ENCODE data around the gene OSBPL3.
"Not testable (repeated sequence)": the region's sequence is repeated elsewhere in the genome, so short reads cannot be mapped to it uniquely, and the experiment has no call there.

OSBPL3 gene

GRCh38 chr7:24825931-24826661 is 153.9 kb downstream of the OSBPL3 start:
- no peak for DNase-seq

DNA sequence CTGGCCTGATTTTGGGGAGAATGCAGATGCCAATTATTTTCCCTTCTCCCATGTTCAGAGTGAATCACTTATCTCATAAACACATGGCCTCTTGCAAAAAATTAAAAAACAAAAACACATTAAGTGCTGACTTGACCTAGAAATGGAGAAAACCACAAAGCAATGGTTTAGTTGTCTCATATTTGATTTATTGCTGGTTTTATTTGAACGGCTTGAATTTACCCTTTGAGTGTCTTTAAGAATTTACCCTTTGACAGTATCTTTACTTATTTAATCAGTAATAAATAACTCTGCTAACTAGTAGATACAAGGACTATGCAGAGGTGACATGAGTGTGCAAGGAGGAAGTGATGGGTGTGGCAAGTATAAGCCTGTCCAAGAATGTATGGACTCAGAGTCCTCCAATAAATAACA is 154.6 kb downstream of the OSBPL3 start:
- no peak for DNase-seq

- DNase-seq, result no peak
Observed at GRCh38 chr7:24824896-24825295, 155.1 kb downstream of the OSBPL3 start.

- no peak for DNase-seq
Observed at GRCh38 chr7:24824400-24824799, 155.6 kb downstream of the OSBPL3 start.

- no peak for DNase-seq
Observed at GRCh38 chr7:24821754-24822054, 158.3 kb downstream of the OSBPL3 start.

- peak; percentile 89 for DNase-seq
Observed at GRCh38 chr7:24821045-24821753, 158.8 kb downstream of the OSBPL3 start.

DNA sequence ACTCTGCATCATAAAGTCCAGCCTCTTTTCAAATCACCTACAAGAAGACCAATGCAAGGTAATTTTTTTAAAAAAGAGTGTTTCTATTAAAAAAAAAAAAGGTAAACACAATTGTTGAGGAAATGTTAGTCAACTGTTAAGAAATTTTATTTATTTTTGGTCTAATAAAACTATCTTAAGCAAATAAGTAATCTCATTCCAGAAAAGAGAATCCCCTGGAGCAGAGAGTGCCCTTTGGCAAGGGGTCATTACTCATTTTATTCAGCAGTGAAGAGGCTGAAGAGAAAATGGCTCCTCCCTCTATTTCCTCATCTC is 159.3 kb downstream of the OSBPL3 start:
- no peak for DNase-seq

GRCh38 chr7:24819916-24820689 is 159.9 kb downstream of the OSBPL3 start:
- DNase-seq, result peak; percentile 86

DNA sequence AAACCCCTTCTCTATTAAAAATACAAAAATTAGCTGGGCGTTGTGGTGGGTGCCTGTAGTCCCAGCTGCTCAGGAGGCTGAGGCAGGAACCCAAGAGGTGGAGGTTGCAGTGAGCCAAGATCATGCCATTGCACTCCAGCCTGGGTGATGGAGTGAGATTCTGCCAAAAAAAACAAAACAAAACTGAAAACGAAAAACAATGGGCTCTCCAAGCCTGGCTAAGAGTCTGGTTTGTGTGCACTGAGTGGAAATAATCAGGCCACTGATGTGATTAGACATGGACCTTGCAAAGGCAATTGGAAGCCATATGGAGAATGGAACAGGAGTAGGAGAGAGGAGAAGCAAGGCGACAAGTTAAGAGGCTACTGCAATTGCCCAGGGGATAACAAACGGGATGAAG is 162.6 kb downstream of the OSBPL3 start:
- DNase-seq, result no peak

DNA sequence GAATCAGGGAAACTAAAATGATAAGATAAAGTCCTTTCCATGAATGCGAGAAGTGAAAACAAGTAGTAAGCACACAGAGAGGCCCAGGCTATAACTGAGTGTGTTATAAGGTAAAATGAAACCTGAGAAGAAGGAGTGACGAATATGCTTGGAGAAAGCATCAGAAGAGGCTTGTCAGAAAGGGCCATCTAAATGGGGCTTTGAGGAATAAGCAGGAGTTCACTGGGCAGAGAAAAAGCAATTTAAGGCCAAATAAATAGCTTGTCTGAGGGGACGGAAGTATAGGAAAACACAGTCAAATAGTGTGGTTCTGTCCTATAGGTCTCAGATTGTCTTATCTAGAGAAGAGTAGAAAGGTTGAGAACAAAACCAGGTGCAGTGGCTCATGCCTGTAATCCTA is 163.1 kb downstream of the OSBPL3 start:
- DNase-seq, result no peak

DNA sequence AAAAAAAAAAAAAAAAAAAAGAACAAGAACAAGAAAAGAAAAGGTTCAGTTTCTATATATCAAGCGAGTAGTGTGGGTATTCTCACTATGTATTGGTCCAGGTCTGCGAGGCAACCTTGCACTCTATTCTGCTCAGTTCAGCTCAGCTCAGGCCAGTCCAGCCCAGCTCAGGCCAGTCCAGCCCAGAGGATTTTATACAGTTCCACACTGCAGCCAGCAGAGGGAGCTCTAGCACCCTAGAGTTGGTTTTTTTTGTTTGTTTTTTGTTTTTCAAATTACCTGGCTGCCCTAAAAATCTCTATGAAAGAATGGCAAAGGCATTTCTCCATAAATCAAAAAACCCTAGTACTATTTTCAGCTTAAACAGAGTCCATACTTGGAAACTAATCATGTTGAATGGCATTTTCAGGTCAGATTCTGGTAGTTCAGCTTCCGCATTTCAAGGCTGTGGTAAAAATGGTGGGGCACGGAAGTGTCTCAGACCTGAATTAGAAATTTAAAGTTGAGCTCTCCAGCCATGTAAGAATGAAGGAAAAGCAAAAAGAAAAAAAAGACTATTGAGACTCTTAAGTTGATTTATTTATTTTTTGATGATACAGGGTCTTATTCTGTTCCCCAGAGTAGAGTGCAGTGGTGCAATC is 167.6 kb downstream of the OSBPL3 start:
- peak; percentile 55 for DNase-seq

DNA sequence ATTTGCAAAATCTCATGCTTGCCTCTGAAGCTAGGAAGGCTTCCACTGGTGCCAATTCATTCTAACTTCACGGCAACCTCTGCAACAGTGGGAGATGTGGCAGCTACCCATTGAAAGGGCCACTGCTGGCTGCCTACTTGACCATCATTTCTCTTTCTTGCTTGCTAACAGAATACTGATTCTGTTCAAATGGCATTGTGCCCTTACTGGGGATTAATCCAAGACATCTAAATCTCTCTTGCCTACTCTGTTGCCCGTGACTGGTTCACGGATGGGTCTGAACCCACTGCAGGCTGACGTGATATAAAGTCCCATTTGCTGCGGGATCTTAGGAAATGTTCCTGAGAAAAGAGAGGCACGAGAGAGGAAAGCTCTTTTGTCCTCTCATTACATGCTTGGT is 171.5 kb downstream of the OSBPL3 start:
- DNase-seq, result no peak

DNA sequence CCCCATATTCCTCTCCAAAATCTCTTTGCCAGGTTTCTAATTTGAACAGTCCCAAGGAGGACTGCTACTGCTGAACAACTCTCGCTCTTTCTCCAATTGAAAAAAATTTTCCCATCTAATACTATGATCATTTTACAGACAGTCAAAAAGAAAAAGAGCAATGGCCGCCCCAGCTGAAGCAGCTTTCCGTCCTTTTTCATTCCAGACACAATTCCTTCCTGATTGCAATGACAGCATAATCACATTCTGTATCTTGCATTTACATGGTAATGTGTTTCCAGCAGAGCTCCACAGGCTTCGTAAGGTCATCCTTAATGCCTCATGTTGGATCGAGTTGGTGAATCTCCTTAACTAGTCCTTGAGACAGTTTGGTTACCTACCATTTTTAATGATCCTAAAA is 177.7 kb downstream of the OSBPL3 start:
- no peak for DNase-seq

GRCh38 chr7:24801883-24802282 is 178.1 kb downstream of the OSBPL3 start:
- DNase-seq, result no peak

DNA sequence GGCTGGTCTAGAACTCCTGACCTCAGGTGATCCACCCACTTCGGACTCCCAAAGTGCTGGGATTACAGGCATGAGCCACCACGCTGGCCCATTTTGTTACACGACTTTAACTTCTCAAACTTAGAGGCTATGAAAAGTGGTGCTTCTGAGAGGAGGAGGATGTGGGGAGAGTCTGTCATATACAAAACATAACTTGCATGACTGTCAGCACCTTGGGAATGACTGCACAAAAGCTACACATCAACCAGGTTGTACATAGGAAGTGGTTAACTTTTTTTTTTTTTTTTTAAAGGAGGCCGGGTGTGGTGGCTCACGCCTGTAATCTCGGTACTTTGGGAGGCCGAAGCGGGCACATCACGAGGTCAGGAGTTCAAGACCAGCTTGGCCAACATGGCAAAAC is 179.3 kb downstream of the OSBPL3 start:
- DNase-seq, result no peak

DNA sequence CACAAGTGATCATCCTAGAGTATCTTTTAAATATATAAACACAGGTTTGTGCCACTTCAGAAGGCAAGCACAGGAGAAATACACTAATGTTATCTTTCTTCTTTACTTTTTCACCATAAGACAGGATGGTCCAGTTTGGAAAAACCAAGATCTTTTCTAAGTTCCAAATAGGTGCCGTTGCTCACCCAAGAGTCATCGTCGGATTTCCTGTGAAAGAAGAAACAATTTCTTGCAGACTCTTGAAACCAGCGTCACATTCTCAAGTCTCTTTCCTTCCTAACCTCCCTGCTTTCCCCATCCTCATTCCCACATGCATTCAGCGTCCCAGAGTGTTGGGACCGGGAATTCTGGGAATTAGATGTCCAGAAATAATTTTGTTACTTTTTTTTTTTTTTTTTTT is 179.9 kb downstream of the OSBPL3 start:
- no peak for DNase-seq

- no peak for DNase-seq
Observed at GRCh38 chr7:24799506-24799905, 180.5 kb downstream of the OSBPL3 start.

DNA sequence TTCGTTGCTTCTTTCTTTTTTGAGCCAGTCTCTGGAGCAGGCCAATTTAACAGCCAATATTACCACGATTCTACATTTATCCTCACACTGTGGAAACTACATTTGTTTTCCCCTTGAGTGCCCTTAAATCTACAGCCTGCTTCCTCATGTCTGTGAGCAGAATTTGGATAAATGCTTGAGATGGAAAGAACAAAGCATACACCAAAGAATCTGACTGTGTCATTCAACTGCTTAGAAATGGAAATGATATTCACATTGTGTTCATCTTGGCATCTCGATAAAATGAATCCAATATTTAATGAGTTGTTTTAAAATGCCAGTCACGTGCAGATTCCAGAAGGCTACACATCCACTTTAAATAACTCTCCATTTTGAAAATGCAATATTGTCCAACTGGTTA is 181.7 kb downstream of the OSBPL3 start:
- no peak for DNase-seq

DNA sequence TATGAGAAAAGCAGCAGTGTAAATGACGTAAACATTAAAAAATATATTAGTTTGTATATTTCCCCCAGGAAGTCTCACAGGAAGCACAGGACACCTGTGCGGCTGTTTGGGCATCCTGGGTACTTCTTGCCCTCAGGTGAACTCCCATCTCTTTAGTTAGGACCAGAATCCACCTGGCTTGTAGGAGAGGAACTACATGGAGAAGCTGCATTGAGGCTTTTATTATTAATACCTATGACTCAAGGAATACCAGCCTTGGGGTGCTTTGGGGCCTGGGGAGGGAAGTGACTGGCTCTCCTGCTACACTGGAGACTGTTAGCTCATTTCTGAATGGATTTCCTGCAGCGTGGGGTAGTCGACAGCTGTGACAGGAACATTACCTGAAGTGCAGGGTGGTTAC is 182.7 kb downstream of the OSBPL3 start:
- no peak for DNase-seq

DNA sequence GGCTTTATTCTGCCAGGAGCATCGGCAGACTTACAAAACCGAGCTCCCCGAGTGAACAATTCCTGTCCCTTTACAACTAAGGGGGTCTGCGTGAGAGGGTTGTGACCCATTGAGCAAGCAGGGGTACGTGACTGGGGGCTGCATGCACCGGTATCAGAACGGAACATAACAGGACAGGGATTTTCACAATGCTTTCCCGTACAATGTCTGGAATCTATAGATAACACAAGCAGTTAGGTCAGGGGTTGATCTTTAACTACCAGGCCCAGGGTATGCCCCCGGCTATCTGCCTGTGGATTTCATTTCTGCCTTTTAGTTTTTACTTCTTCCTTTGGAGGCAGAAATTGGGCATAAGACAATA is 184.6 kb downstream of the OSBPL3 start:
- no peak for DNase-seq

DNA sequence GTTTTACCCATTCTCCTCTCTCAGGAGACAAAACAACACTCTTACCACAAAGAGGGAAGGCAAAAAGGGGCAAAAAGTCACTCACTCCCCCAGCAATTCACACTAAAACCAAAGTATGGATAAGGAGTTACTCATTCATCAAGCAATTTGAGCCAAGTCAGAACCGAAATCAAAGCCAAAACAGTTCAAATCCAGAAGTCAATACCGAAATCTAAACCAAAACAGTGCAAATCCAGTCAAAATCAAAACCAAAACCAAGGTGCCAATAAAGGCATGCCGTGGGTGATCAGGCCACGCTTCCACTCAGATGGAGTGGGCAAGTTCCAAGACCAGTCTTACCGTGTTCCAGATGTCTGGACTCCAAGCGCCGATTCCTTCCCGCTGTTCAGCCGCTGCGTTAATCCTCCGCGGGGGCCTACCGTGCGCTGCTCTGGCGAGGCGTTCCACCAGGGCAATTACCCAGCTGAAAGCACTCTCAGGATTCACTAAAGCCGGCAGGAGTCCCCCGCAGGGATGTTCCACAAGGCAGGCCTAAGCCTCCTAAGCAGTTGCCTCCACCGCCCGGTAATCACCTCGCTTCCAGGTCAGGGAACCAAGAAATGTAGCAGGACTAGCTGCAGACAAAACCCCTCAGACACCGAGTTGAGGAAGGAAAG is 185.1 kb downstream of the OSBPL3 start:
- DNase-seq, result not testable (repeated sequence)

DNA sequence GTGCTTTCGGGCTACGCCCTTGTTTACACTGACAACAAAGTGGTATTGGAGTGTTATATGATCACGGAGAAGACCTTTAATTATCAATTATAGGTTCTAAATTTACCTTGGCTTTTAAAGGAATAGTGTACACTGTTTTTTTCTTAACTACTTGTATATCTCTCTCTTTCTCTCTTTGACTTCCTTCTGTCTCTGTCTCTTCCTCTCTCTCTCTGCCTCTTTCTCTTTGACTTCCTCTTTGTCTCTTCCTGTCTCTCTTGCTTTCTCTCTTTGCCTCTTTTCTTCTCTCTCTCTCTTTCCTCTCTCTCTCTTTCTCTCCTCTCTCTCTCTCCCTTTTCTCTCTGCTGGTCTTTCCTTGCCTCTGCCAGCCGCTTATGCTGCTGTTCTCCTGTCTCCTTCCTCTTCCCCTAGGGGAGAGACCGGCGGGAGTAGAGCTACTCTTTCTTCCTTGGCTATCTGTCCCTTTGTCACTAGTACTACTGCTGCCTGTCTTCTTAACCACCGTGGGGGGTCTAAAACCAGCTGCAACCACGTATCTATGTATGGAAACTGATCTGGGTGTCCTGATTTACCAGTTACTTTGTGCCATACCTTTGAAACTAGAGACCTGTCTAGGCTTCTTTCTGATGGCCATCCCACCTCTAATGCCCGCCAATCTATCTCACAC is 185.9 kb downstream of the OSBPL3 start:
- DNase-seq, result no peak

Measured in CD4-positive, alpha-beta T cell treated with Interleukin-17A for 1 hour (primary cell).